Pancreas (tissue), 10 donors: ENCODE results near the gene EIF2S1. TPM values are rescaled to one million over a fixed set of nuclear protein-coding genes. Genes with fewer than 3 reads are reported as not detected.
"Not testable (repeated sequence)": the region's sequence is repeated elsewhere in the genome, so short reads cannot be mapped to it uniquely, and the experiment has no call there.

Experiments
- ATAC-seq, 4 donors: fragments of 200-7000 bp; cut with Tn5 transposase; one replicate each; pipeline versions ENCODE4 v1.8.0 to v1.9.1; 2020; ENCODE audit warnings: mild to moderate bottlenecking in 4 of 4, moderate library complexity in 4 of 4
- DNase-seq, 6 donors: peaks; one replicate each; pipeline ENCODE4 v3.0.0-alpha.2; 2020
- FAIRE-seq: peaks from 2 replicates; lab custom pipeline; 2012; peaks lifted over from hg19 to GRCh38; lab: Jason Lieb, UNC
- H3K27ac ChIP-seq, 4 donors: fragments of 200-600 bp; sonication (generic); 1 replicate in 3 of 4; 2 replicates in 1 of 4; pipeline versions ENCODE4 v1.5.0 to v1.8.0; 2020
- H3K27me3 ChIP-seq, 4 donors: fragments of 200-600 bp; one replicate each; pipeline ENCODE4 v1.8.0; 2021
- H3K36me3 ChIP-seq, 3 donors: fragments of 200-600 bp; sonication (generic) in 1 of 3; one replicate each; pipeline versions ENCODE4 v1.5.0 to v1.8.0; 2020 to 2021
- H3K4me1 ChIP-seq, 3 donors: fragments of 200-600 bp; one replicate each; pipeline ENCODE4 v1.8.0; 2021
- H3K4me3 ChIP-seq, 4 donors: fragments of 200-600 bp; sonication (generic) in 2 of 4; one replicate each; pipeline versions ENCODE4 v1.5.0 to v1.8.0; 2020 to 2021
- H3K9me3 ChIP-seq, 4 donors: fragments of 200-600 bp; one replicate each; pipeline ENCODE4 v1.8.0; 2021
- CTCF ChIP-seq, 4 donors: fragments of 200-600 bp; sonication (generic) in 3 of 4; IDR thresholded peaks; one replicate each; pipeline versions ENCODE4 v1.5.0 to v1.8.0; 2021; ENCODE audit warnings: antibody characterized with exemption in 4 of 4
- WGBS, 2 donors: extraction: QIAGEN DNeasy Blood & Tissue Kit; methylation state at CpG; one replicate each; pipeline ENCODE4 v1.1.7; 2013; 5-methylcytosine and 5-hydroxymethylcytosine counted together
- intact Hi-C, 3 donors: fragments of 100-400 bp; cut with DNase I; formaldehyde crosslinking; loops; one replicate each; pipeline versions ENCODE4 v1.11.1 to v1.14.2; 2022
- polyA plus RNA-seq, 2 donors: library from polyadenylated mRNA; stranded (reverse); fragments of 200-250 nt; gene quantifications; one replicate each; pipeline ENCODE4 v1.2.3, GENCODE V29; 2013
- total RNA-seq, 6 donors: library from RNA; stranded (reverse); fragmentation: NEBNext Ultra II Directional in 4 of 6; extraction: Animal tissue kit (Norgen Biotek cat#: 25700) in 4 of 6; gene quantifications; one replicate each; pipeline versions ENCODE4 v1.2.1 to v1.2.4, GENCODE V29; 2021 to 2023
- donor health status: healthy with polysubstance abuse.
- donor health status: DM: no; HTN: no; CAD: no; lungs with moderate emphysema.
- donor health status: DM: no; HTN: no; CAD: no.
- donor health status: control.
- donor health status: control.
- donor health status: Bipolar disorder and iron deficiency.
- donor health status: DM: yes; HTN: yes; CAD: no.
- donor health status: DM: no; HTN: no; CAD: no.
- donor health status: DM: no; HTN: no; CAD: no.
- donor health status: DM: yes; HTN: yes; CAD: no.

Gene EIF2S1
- total and polyA plus RNA-seq, 8 donors, result 14.9 to 52.8 (median 33.2) TPM

DNA sequence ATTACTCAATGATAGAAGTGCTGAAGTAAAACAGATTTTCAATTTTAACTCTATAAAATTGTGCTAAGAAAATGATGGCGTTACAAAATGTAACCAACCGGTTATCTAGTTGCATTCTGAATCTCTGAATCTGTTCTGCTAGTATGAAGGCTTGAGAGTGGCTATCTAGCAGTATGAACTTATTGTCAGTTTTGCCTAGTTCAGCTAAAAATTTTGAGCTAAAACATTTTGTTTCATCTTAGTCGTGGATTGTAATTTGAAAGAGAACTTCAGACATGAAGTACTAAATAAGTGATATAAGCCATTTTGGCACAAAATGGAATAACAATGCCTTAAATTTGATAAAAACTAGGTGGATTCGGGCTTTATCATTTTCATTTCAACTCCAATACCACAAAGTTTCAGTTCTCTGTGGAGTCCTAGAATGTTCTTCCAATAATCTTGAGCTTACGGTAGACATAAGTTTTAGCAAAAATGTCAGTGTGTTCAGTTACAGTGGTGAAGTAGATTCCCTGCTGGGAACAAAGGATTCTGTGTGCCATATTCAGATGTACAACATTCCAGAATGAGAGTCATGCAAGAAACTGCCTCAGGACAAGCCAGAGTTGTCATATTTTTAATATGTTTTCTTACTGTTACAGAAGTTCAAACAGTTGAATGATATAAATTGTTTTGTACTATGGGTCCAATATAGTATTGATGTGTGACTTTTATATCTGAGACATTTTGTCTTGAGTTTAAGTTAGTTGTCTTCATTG is 28.6 kb upstream of the EIF2S1 start:
- H3K27me3 ChIP-seq, result no peaks in the 10 kb centered on the region
- ATAC-seq (no peak), FAIRE-seq (no peak), DNase-seq (no peak)
- TF ChIP-seq CTCF (IDR thresholded peaks at IDR 0.05), result no peak
- WGBS, 2 donors, result 94 to 97% methylated on average over 5 of the region's 5 CpGs
- H3K36me3 ChIP-seq, result peaks cover 0 to 40% (median 6%) of the 10 kb centered on the region in 3 donors
- H3K4me1 ChIP-seq, result no peaks in the 10 kb centered on the region
- intact Hi-C loops, result no loop called here
- H3K4me3 ChIP-seq, result no peak overlapping the region
- no peak overlapping the region for H3K27ac ChIP-seq
- no peaks in the 10 kb centered on the region for H3K9me3 ChIP-seq

DNA sequence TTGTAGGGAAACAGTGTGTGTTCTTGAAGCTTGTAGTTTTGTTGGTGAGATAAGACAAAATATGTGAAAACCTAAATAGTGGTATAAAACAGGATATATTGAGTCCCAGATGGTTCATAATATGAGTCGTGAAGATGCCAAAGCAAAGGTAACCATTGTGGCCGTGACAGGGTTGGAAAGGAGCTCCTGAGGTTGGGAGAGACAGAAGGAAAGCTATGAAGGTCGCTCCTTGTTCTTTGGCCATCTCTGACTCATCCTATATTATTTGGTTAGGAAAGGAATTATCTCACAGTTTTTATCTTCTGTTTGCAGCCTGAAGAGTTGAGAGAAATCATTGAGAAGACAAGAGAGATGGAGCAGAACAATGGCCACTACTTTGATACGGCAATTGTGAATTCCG is 27.7 kb upstream of the EIF2S1 start:
- no peak for TF ChIP-seq CTCF (IDR thresholded peaks at IDR 0.05)
- Histone ChIP-seq H3K4me1 (no peaks in the 10 kb centered on the region), H3K9me3 (no peaks in the 10 kb centered on the region), H3K4me3 (no peak overlapping the region), H3K36me3 (peaks cover 0 to 48% (median 14%) of the 10 kb centered on the region in 3 donors), H3K27ac (no peak overlapping the region), H3K27me3 (no peaks in the 10 kb centered on the region)
- DNase-seq, result no peak
- intact Hi-C loops, result no loop called here
- no peak for FAIRE-seq
- no peak for ATAC-seq
- 92 to 94% methylated on average over 5 of the region's 5 CpGs for WGBS, 2 donors

- H3K27ac ChIP-seq, result no peak overlapping the region
- no peaks in the 10 kb centered on the region for H3K27me3 ChIP-seq
- FAIRE-seq (no peak), ATAC-seq (peak in 1 of 4 donors; percentile 30), DNase-seq (no peak)
- H3K4me3 ChIP-seq, result no peak overlapping the region
- WGBS, 2 donors, result 95 to 97% methylated on average over 2 of the region's 2 CpGs
- TF ChIP-seq CTCF (IDR thresholded peaks at IDR 0.05), result no peak
- H3K36me3 ChIP-seq, result peaks cover 0 to 64% (median 14%) of the 10 kb centered on the region in 3 donors
- intact Hi-C loops, result no loop called here
- H3K9me3 ChIP-seq, result no peaks in the 10 kb centered on the region
- no peaks in the 10 kb centered on the region for H3K4me1 ChIP-seq
Measured at GRCh38 chr14:67335781-67336180, 24.3 kb upstream of the EIF2S1 start.

GRCh38 chr14:67341231-67341630 is 18.9 kb upstream of the EIF2S1 start:
- H3K36me3 ChIP-seq, result peaks cover 0 to 53% (median 16%) of the 10 kb centered on the region in 3 donors
- H3K27me3 ChIP-seq, FAIRE-seq, intact Hi-C loops, H3K27ac ChIP-seq, H3K4me3 ChIP-seq, H3K9me3 ChIP-seq, DNase-seq, H3K4me1 ChIP-seq, ATAC-seq: not testable (repeated sequence)
- 97 to 99% methylated on average over 17 to 31 of the region's 31 CpGs for WGBS, 2 donors

DNA sequence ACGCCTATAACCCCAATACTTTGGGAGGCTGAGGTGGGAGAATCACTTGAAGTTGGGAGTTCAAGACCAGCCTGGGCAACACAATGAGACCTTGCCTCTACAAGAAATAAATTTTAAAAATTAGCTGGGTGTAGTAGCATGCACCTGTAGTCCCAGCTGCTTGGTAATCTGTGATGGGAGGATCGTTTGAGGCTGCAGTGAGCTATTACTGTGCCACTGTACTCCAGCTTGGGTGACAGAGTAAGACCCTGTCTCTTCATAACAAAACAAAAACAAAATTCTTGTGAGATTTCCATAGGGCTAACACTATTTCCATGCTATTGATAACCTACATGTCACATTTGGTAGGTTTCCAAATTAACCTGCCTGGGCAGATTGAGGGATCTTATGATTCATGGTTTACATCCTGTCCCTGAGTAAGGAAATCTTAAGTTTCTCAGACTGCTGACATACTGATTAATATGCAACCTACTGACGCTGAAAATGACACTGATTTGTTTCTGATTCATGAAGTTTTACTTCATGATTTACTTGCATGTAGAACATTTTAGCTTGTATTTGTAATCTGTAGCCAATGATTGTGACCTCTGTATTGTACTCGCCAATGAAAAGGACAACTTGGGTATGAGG is 16.4 kb upstream of the EIF2S1 start:
- Histone ChIP-seq H3K4me3 (no peak overlapping the region), H3K27me3 (no peaks in the 10 kb centered on the region), H3K9me3 (no peaks in the 10 kb centered on the region), H3K36me3 (peaks cover 0 to 52% (median 7%) of the 10 kb centered on the region in 3 donors), H3K27ac (no peak overlapping the region), H3K4me1 (no peaks in the 10 kb centered on the region)
- no peak for DNase-seq
- intact Hi-C loops, result no loop called here
- no peak for FAIRE-seq
- ATAC-seq, result no peak
- 88 to 89% methylated on average over 4 of the region's 4 CpGs for WGBS, 2 donors
- no peak for TF ChIP-seq CTCF (IDR thresholded peaks at IDR 0.05)
